Lung (tissue), 12 donors: ENCODE results near the gene KCTD6. TPM values are rescaled to one million over a fixed set of nuclear protein-coding genes. Genes with fewer than 3 reads are reported as not detected.

Source experiments
- ATAC-seq: fragments of 200-7000 bp; cut with Tn5 transposase; one replicate; pipeline ENCODE4 v1.9.1; 2020; ENCODE audit warnings: moderate number of reproducible peaks; ENCODE audit not compliant: insufficient read depth, low FRiP score
- DNase-seq, 3 donors: peaks; one replicate each; pipeline ENCODE4 v3.0.0-alpha.2; 2013 to 2017
- H3K27ac ChIP-seq, 2 donors: one replicate each; pipeline ENCODE4 v1.5.1; 2013; ENCODE audit warnings: mild to moderate bottlenecking in 2 of 2, moderate library complexity in 2 of 2, control low read depth in 1 of 2, inconsistent platforms in 1 of 2, low read depth in 1 of 2, low read length in 1 of 2
- H3K27me3 ChIP-seq, 3 donors: one replicate each; pipeline ENCODE4 v1.5.1; 2013; ENCODE audit warnings: low read length in 2 of 3; ENCODE audit not compliant: control insufficient read depth in 3 of 3, insufficient read depth in 3 of 3
- H3K36me3 ChIP-seq, 4 donors: one replicate each; pipeline ENCODE4 v1.5.1; 2013; ENCODE audit warnings: low read length in 4 of 4, mild to moderate bottlenecking in 1 of 4, moderate library complexity in 1 of 4; ENCODE audit not compliant: control insufficient read depth in 4 of 4, insufficient read depth in 4 of 4
- H3K4me1 ChIP-seq, 5 donors: one replicate each; pipeline ENCODE4 v1.5.1; 2013; ENCODE audit warnings: low read length in 5 of 5, mild to moderate bottlenecking in 2 of 5, moderate library complexity in 1 of 5; ENCODE audit not compliant: control insufficient read depth in 5 of 5, insufficient read depth in 5 of 5
- H3K4me3 ChIP-seq: one replicate; pipeline ENCODE4 v1.5.1; 2013; ENCODE audit warnings: mild to moderate bottlenecking, control low read depth, moderate library complexity
- H3K9ac ChIP-seq, 2 donors: one replicate each; pipeline ENCODE4 v1.5.1; 2013; ENCODE audit warnings: low read length in 2 of 2, control low read depth in 1 of 2; ENCODE audit not compliant: insufficient read depth in 1 of 2
- H3K9me3 ChIP-seq, 4 donors: one replicate each; pipeline ENCODE4 v1.5.1; 2013; ENCODE audit warnings: low read length in 3 of 4, mild to moderate bottlenecking in 1 of 4, moderate library complexity in 1 of 4; ENCODE audit not compliant: control insufficient read depth in 4 of 4, insufficient read depth in 3 of 4
- CTCF ChIP-seq: IDR thresholded peaks from 2 replicates; pipeline ENCODE4 v1.5.1; 2012; ENCODE audit warnings: mild to moderate bottlenecking; ENCODE audit errors: control extremely low read depth, extremely low read depth
- WGBS, 2 donors: extraction: QIAGEN DNeasy Blood & Tissue Kit; methylation state at CpG; one replicate each; pipeline ENCODE4 v1.1.7; 2013; 5-methylcytosine and 5-hydroxymethylcytosine counted together
- polyA plus RNA-seq, 2 donors: library from polyadenylated mRNA; stranded (reverse); fragments of 200-250 nt; gene quantifications; one replicate each; pipeline ENCODE4 v1.2.1, GENCODE V29; 2013
- total RNA-seq, 2 donors: library from RNA; depleted of rRNA in 1 of 2; stranded (reverse); fragments of >200 nt in 1 of 2; gene quantifications; one replicate each; pipeline ENCODE4 v1.2.1, GENCODE V29; 2014 to 2021
- donor health status: control.
- donor health status: control.
- donor health status: Bipolar disorder and iron deficiency.
- donor health status: healthy.
- donor health status: DM: yes; HTN: yes; CAD: no.

Gene KCTD6
- total and polyA plus RNA-seq, 4 donors, result 5.4 to 18.0 (median 7.8) TPM

- H3K36me3 ChIP-seq, result no peaks in the 10 kb centered on the region
- 95% methylated on average over 3 of the region's 3 CpGs for WGBS, 2 donors
- H3K4me3 ChIP-seq, result no peak overlapping the region
- ATAC-seq, result no peak
- H3K9ac ChIP-seq, result no peak overlapping the region
- no peak overlapping the region for H3K27ac ChIP-seq
- peaks cover 0 to 4% (median 0%) of the 10 kb centered on the region in 5 donors for H3K4me1 ChIP-seq
- TF ChIP-seq CTCF, result no peak
- DNase-seq, result no peak
- H3K9me3 ChIP-seq, result no peaks in the 10 kb centered on the region
- H3K27me3 ChIP-seq, result no peaks in the 10 kb centered on the region
These were observed 52.6 kb downstream of the KCTD6 start for GRCh38 chr3:58544541-58544940.

GRCh38 chr3:58551636-58552180 lies 59.8 kb downstream of the KCTD6 start:
- peaks cover 0 to 3% (median 0%) of the 10 kb centered on the region in 4 donors for H3K9me3 ChIP-seq
- ATAC-seq, result no peak
- WGBS, 2 donors, result 71 to 88% methylated on average over 4 of the region's 4 CpGs
- no peak overlapping the region for H3K9ac ChIP-seq
- TF ChIP-seq CTCF, result no peak
- H3K36me3 ChIP-seq, result no peaks in the 10 kb centered on the region
- H3K4me1 ChIP-seq, result no peaks in the 10 kb centered on the region
- H3K27ac ChIP-seq, result no peak overlapping the region
- no peaks in the 10 kb centered on the region for H3K27me3 ChIP-seq
- no peak for DNase-seq
- H3K4me3 ChIP-seq, result no peak overlapping the region

Other genes starting within 250 kb of the KCTD6 start
- gene RPP14, start 185.9 kb upstream of the KCTD6 start, total RNA-seq, result 10 to 100 TPM; 12.9 to 14.2 TPM
- gene RPP14, start 185.9 kb upstream of the KCTD6 start, polyA plus RNA-seq, result 1 to 10 TPM; 6.8 to 8.6 TPM
- 10 to 100 TPM in 1 of 2 donors, 1 to 10 TPM in 1; 7.5 to 12.1 TPM for gene HTD2, start 185.6 kb upstream of the KCTD6 start, total RNA-seq
- 1 to 10 TPM; 2.5 to 5.6 TPM for gene HTD2, start 185.6 kb upstream of the KCTD6 start, polyA plus RNA-seq
- 10 to 100 TPM; 21.7 to 41.7 TPM for gene PXK, start 159.2 kb upstream of the KCTD6 start, total RNA-seq
- gene PXK, start 159.2 kb upstream of the KCTD6 start, polyA plus RNA-seq, result 10 to 100 TPM in 1 of 2 donors, 1 to 10 TPM in 1; 6.0 to 22.4 TPM
- 10 to 100 TPM; 50.8 to 63.5 TPM for gene PDHB, start 58.3 kb upstream of the KCTD6 start, total RNA-seq
- gene PDHB, start 58.3 kb upstream of the KCTD6 start, polyA plus RNA-seq, result 10 to 100 TPM; 62.6 to 67.6 TPM
- gene ACOX2, start 45.1 kb downstream of the KCTD6 start, total RNA-seq, result 10 to 100 TPM; 10.2 to 24.4 TPM
- 10 to 100 TPM in 1 of 2 donors, 1 to 10 TPM in 1; 5.3 to 13.1 TPM for gene ACOX2, start 45.1 kb downstream of the KCTD6 start, polyA plus RNA-seq
- 10 to 100 TPM in 1 of 2 donors, 1 to 10 TPM in 1; 4.2 to 83.6 TPM for gene FAM107A, start 85.3 kb downstream of the KCTD6 start, total RNA-seq
- 10 to 100 TPM; 21.3 to 48.1 TPM for gene FAM107A, start 85.3 kb downstream of the KCTD6 start, polyA plus RNA-seq
- 10 to 100 TPM in 1 of 2 donors, 1 to 10 TPM in 1; 3.2 to 14.1 TPM for gene FAM3D, start 174.7 kb downstream of the KCTD6 start, total RNA-seq
- gene FAM3D, start 174.7 kb downstream of the KCTD6 start, polyA plus RNA-seq, result 10 to 100 TPM in 1 of 2 donors, 1 to 10 TPM in 1; 9.0 to 15.1 TPM